ENCODE measurements around the gene MRPS12. TPM values are rescaled to one million over a fixed set of nuclear protein-coding genes. Genes with fewer than 3 reads are reported as not detected.
A peak's percentile ranks its signal among the peaks of the same experiment; 100 is the strongest.

MRPS12 gene
- polyA plus RNA-seq, 2 of the 4 experiments (the other 2 are of a cell fraction) = 92.8 to 217 TPM

DNA sequence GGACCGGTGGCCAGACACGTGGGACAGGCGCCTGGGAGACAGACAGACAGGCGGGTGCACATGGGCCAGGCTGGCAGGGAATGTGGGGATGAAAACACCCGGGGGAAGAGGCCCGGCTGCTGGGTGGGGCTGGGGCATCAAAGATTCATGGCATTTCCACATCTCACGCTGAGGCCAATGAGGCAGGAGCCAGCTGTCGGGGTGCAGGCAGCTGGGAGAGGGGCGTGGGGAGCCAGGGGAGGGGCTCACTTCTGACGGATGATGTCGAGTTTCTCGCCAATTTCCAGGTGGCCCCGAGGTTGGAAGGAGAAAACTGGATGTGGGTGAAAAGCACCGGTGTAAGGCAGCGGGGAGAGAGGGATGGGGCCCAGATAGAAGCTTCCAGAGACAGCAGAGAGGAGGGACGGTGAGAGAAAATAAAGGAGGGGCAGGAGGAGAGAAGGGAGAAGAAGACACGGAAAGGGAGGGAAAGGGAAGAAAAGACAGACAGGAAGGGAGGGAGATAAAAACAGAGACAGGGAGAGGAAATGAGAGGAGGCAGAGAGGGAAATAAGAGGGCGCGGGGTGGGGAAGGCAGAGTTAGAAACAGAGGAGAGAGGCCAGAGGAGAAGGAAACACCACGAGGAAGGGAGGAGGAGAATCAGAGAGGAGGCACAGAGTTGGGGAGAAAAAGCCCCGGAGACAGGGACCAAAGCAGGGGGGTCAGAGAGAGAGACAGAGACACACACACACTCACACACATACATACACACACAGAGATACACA, 10.7 kb upstream of the MRPS12 start:
- FAIRE-seq (no peak), DNase-seq (ENCODE audit: low read depth in 1 of 2, low spot score in 1 of 2) (no peak), ATAC-seq (no peak)
- TF ChIP-seq EP300 (IDR thresholded peaks at IDR 0.05) (no peak), HOXA7 (CRISPR knock-in tag; IDR thresholded peaks at IDR 0.05) (no peak), ZNF302 (CRISPR knock-in tag; IDR thresholded peaks at IDR 0.05) (no peak), RNF2 (IDR thresholded peaks at IDR 0.05; ENCODE audit: borderline replicate concordance, low read depth) (no peak), HDAC2 (IDR thresholded peaks at IDR 0.05) (no peak), RARB (CRISPR knock-in tag; IDR thresholded peaks at IDR 0.05) (no peak), FOXS1 (CRISPR knock-in tag; IDR thresholded peaks at IDR 0.05) (no peak), TFCP2L1 (CRISPR knock-in tag; IDR thresholded peaks at IDR 0.05) (no peak)
- TF ChIP-seq, protein P1, sequence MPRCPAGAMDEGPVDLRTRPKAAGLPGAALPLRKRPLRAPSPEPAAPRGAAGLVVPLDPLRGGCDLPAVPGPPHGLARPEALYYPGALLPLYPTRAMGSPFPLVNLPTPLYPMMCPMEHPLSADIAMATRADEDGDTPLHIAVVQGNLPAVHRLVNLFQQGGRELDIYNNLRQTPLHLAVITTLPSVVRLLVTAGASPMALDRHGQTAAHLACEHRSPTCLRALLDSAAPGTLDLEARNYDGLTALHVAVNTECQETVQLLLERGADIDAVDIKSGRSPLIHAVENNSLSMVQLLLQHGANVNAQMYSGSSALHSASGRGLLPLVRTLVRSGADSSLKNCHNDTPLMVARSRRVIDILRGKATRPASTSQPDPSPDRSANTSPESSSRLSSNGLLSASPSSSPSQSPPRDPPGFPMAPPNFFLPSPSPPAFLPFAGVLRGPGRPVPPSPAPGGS (IDR thresholded peaks at IDR 0.05) = no peak
- ChIA-PET CTCF (interaction anchor here (0.7 to 4.1 kb wide), 11 partner anchors 10 to 517 kb away, joined by 3 to 105 read pairs (median 12); partner anchors contain the start of genes FAM98C, MRPS12, NFKBIB and SARS2), POLR2A (interaction anchor here (0.5 to 4.0 kb wide), 4 partner anchors 11 to 301 kb away, joined by 3 to 20 read pairs (median 4); partner anchors contain the start of genes ECH1, EIF3K, MRPS12 and NFKBIB)
- WGBS (ENCODE audit: missing lambda C conversion rate) = 75% methylated on average over 21 of the region's 21 CpGs
- H3K4me1 ChIP-seq = 0 out of 3 replicates have a peak, but pooled peaks cover 5% of the 10 kb centered on the region
- H3K9me3 ChIP-seq = no peaks in the 10 kb centered on the region
- no peak overlapping the region for H3K4me2 ChIP-seq
- H3K4me3 ChIP-seq = no peak overlapping the region
- H3K27ac ChIP-seq = no peak overlapping the region

DNA sequence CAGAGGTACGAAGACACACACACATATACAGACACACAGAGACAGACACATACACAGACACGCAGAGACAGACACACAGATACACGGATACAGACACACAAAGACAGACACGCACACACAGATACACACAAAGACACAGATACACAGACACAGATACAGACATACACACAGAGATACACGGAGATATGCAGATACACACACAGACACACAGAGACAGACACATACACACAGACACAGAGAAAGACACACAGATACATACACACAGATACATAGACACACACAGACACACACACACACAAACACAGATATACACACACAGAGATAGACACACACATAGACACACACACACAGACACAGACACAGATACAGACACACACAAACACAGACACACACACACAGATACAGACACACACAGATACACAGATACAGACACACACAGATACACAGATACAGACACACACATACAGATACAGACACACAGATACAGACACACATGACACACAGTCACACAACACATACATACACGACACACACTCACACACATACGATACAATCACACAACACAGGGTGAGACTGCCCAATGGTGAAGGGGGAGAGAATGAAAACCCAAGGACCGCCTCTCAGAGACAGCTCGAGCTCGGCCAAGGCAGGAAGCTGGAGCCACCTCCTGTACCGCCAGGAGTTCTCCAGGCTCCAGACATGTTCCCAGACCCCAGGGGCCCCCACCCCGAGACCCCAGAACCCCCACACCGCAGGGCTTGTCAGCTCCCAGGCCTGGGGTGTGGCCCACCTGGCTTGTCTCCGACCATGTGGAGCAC, 9.9 kb upstream of the MRPS12 start:
- TF ChIP-seq RFX5 (IDR thresholded peaks at IDR 0.05) (no peak), NFE2L2 (conservative IDR thresholded peaks at IDR 0.05; ENCODE audit: low read length) (no peak), ZFP36 (IDR thresholded peaks at IDR 0.05; ENCODE audit: borderline replicate concordance, partially characterized antibody) (no peak), NR3C1 (IDR thresholded peaks at IDR 0.05) (no peak), HOXB13 (CRISPR knock-in tag; IDR thresholded peaks at IDR 0.05; ENCODE audit: low read depth) (no peak), SREBF2 (IDR thresholded peaks at IDR 0.05) (no peak), CEBPB (IDR thresholded peaks at IDR 0.05) (no peak), RCOR1 (IDR thresholded peaks at IDR 0.05; ENCODE audit: low read depth, low read length) (no peak), HEYL (CRISPR knock-in tag; IDR thresholded peaks at IDR 0.05) (no peak)
- peak; percentile 97 for FAIRE-seq
- H3K27ac ChIP-seq = no peak overlapping the region
- no peaks in the 10 kb centered on the region for H3K9me3 ChIP-seq
- ATAC-seq = no peak
- POLR2A ChIA-PET = interaction anchor here (0.6 to 4.0 kb wide), 4 partner anchors 10 to 511 kb away, joined by 3 to 20 read pairs (median 10); partner anchors contain the start of genes EIF3K, MRPS12 and SARS2
- H3K4me3 ChIP-seq = no peak overlapping the region
- no peak for DNase-seq (ENCODE audit: low read depth in 1 of 2, low spot score in 1 of 2)
- WGBS (ENCODE audit: missing lambda C conversion rate) = 77% methylated on average over 13 of the region's 14 CpGs
- CTCF ChIA-PET = interaction anchor here (1.0 to 4.1 kb wide), 7 partner anchors 9 to 377 kb away, joined by 3 to 105 read pairs (median 3); partner anchors contain the start of genes CCER2, MRPS12 and SARS2
- H3K4me1 ChIP-seq = 0 out of 3 replicates have a peak, but pooled peaks cover 5% of the 10 kb centered on the region
- no peak overlapping the region for H3K4me2 ChIP-seq

DNA sequence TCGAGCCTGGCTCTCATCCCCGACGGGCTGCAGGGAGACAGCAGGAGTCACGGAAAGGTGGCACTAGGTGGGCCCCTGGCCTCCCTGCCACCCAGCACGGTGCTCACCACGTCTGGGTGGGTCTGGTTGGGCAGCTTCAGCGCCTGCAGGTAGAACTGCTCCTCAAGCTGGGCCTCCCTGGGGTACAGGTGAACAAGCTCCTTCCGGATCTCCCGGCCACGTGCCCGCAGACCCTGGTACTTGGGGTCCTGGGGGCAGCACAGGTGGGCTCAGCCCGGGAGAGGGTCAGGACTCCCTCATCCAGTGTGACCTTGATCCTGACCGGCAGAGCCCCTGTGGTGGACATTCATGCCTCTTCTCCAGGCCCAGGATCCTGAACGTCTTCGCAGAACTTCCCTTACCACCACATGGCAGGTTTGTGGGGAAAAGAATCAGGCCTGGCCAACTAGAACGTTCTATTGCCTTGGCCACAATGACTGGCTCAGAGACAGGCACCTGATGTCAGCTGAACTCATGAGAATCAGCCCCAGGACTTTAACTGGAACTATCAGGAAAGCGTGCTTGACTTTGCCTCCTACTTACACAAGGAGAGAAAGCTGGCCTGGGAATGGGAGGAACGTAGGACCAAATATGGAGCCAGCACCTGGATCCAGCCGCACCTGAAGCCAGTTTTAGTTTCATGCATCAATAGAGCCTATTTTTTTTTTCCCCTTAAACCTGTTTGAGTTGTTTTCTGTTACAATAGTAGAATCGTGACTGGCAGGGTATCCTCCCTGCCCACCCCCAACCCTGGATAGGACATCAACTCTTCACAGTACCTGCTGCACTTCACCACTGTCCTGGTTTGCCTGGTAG, 9.1 kb upstream of the MRPS12 start:
- ChIA-PET POLR2A (interaction anchor here (0.6 to 1.6 kb wide), 2 partner anchors 9 to 511 kb away, joined by 9 to 11 read pairs; partner anchors contain the start of genes MRPS12 and SARS2), CTCF (interaction anchor here (0.7 to 2.2 kb wide), 7 partner anchors 10 to 378 kb away, joined by 3 to 28 read pairs (median 3); partner anchors contain the start of genes CAPN12, CCER2, MRPS12 and SARS2)
- H3K4me1 ChIP-seq = 0 out of 3 replicates have a peak, but pooled peaks cover 5% of the 10 kb centered on the region
- 90% methylated on average over 20 of the region's 20 CpGs for WGBS (ENCODE audit: missing lambda C conversion rate)
- DNase-seq (ENCODE audit: low read depth in 1 of 2, low spot score in 1 of 2) (no peak), FAIRE-seq (peak; percentile 83), ATAC-seq (no peak)
- TF ChIP-seq GATA3 (IDR thresholded peaks at IDR 0.05; ENCODE audit: borderline replicate concordance) (no peak), HDAC2 (IDR thresholded peaks at IDR 0.05) (no peak), EHMT2 (IDR thresholded peaks at IDR 0.05; ENCODE audit: low read depth) (no peak), RCOR1 (IDR thresholded peaks at IDR 0.05; ENCODE audit: low read depth, low read length) (no peak), RAD21 (conservative IDR thresholded peaks at IDR 0.05 in 1 of 2, IDR thresholded peaks at IDR 0.05 in 1 of 2) (no peak), RFX5 (IDR thresholded peaks at IDR 0.05) (no peak), HOXB5 (CRISPR knock-in tag; IDR thresholded peaks at IDR 0.05) (no peak), JUNB (IDR thresholded peaks at IDR 0.05) (no peak)
- H3K4me2 ChIP-seq = no peak overlapping the region
- no peak overlapping the region for H3K27ac ChIP-seq
- H3K4me3 ChIP-seq = no peak overlapping the region
- H3K9me3 ChIP-seq = no peaks in the 10 kb centered on the region
